Thyroid gland (tissue), 4 donors: ENCODE results near the gene OR52E1. TPM values are rescaled to one million over a fixed set of nuclear protein-coding genes. Genes with fewer than 3 reads are reported as not detected.

ENCODE experiments used
- DNase-seq, 2 donors: peaks; one replicate each; pipeline ENCODE4 v3.0.0-alpha.2; 2019
- H3K27ac ChIP-seq, 3 donors: fragments of 200-600 bp; sonication (generic); 1 replicate in 2 of 3; 2 replicates in 1 of 3; pipeline ENCODE4 v1.5.1; 2016 to 2019; ENCODE audit warnings: mild to moderate bottlenecking in 1 of 3, moderate library complexity in 1 of 3
- H3K27me3 ChIP-seq: fragments of 200-600 bp; sonication (generic); one replicate; pipeline ENCODE4 v1.5.1; 2019
- H3K36me3 ChIP-seq, 2 donors: fragments of 200-600 bp; sonication (generic); one replicate each; pipeline ENCODE4 v1.5.1; 2016 to 2019
- H3K4me1 ChIP-seq, 2 donors: fragments of 200-600 bp; sonication (generic); one replicate each; pipeline ENCODE4 v1.5.1; 2017 to 2019
- H3K4me3 ChIP-seq, 3 donors: fragments of 200-600 bp; sonication (generic); replicated peaks in 1 of 3; 1 replicate in 2 of 3; 2 replicates in 1 of 3; pipeline ENCODE4 v1.5.1; 2016; ENCODE audit warnings: mild to moderate bottlenecking in 1 of 3
- H3K9me3 ChIP-seq: fragments of 200-600 bp; sonication (generic); one replicate; pipeline ENCODE4 v1.5.1; 2017
- CTCF ChIP-seq, 6 experiments: fragments of 200-600 bp in 3 of 6; fragments of 450-650 bp in 3 of 6; sonication (generic) in 3 of 6; IDR thresholded peaks; one replicate each; pipeline ENCODE4 v1.5.1; 2016 to 2019; ENCODE audit warnings: antibody characterized with exemption in 6 of 6, mild to moderate bottlenecking in 2 of 6, inconsistent platforms in 1 of 6, moderate library complexity in 1 of 6
- POLR2A ChIP-seq, 2 donors: fragments of 450-650 bp; IDR thresholded peaks; one replicate each; pipeline ENCODE4 v1.6.1; 2017; ENCODE audit warnings: antibody characterized with exemption in 2 of 2, mild to moderate bottlenecking in 2 of 2, moderate library complexity in 1 of 2
- WGBS, 2 donors: methylation state at CpG; one replicate each; pipeline ENCODE4 v1.1.5; 2017; 5-methylcytosine and 5-hydroxymethylcytosine counted together
- intact Hi-C: fragments of 100-400 bp; cut with DNase I; formaldehyde crosslinking; loops from one replicate; pipeline ENCODE4 v1.15.1; 2023
- total RNA-seq, 4 donors: library from RNA; depleted of rRNA; stranded (reverse); fragments of >200 nt; gene quantifications; one replicate each; pipeline ENCODE4 v1.2.3, GENCODE V29; 2016

Gene OR52E1
- not detected for total RNA-seq

GRCh38 chr11:5069272-5069671 is at the start of gene OR52E1:
TSS of gene OR52E1 (plus strand) at chr11:5069572.
- H3K27ac ChIP-seq = no peak within 1 kb of the TSS
- H3K4me3 ChIP-seq = no peak within 1 kb of the TSS
- DNase-seq = no peak
- intact Hi-C loops = no loop called here
- WGBS, 2 donors = 75% methylated on average over 3 of the region's 3 CpGs
- TF ChIP-seq POLR2A (IDR thresholded peaks at IDR 0.05) (no peak), CTCF (IDR thresholded peaks at IDR 0.05) (no peak)
- H3K9me3 ChIP-seq = no peaks in the 10 kb centered on the region
- no peaks in the 10 kb centered on the region for H3K36me3 ChIP-seq
- no peaks in the 10 kb centered on the region for H3K27me3 ChIP-seq
- H3K4me1 ChIP-seq = no peaks in the 10 kb centered on the region

- no peaks in the 10 kb centered on the region for H3K36me3 ChIP-seq
- no peaks in the 10 kb centered on the region for H3K9me3 ChIP-seq
- H3K4me3 ChIP-seq = no peak overlapping the region
- no peak overlapping the region for H3K27ac ChIP-seq
- H3K4me1 ChIP-seq = no peaks in the 10 kb centered on the region
- 95 to 100% methylated on average over 2 of the region's 2 CpGs for WGBS, 2 donors
- no peaks in the 10 kb centered on the region for H3K27me3 ChIP-seq
- no peak for TF ChIP-seq POLR2A (IDR thresholded peaks at IDR 0.05)
- TF ChIP-seq CTCF (IDR thresholded peaks at IDR 0.05) = no peak
- intact Hi-C loops = no loop called here
- no peak for DNase-seq
Measured at GRCh38 chr11:5021996-5022395, 47.4 kb upstream of the OR52E1 start.

- H3K36me3 ChIP-seq = no peaks in the 10 kb centered on the region
- TF ChIP-seq POLR2A (IDR thresholded peaks at IDR 0.05) (no peak), CTCF (IDR thresholded peaks at IDR 0.05) (no peak)
- H3K4me3 ChIP-seq = no peak overlapping the region
- DNase-seq = no peak
- 79 to 83% methylated on average over 2 of the region's 2 CpGs for WGBS, 2 donors
- no peak overlapping the region for H3K27ac ChIP-seq
- intact Hi-C loops = no loop called here
- H3K9me3 ChIP-seq = no peaks in the 10 kb centered on the region
- no peaks in the 10 kb centered on the region for H3K27me3 ChIP-seq
- no peaks in the 10 kb centered on the region for H3K4me1 ChIP-seq
Measured at GRCh38 chr11:5036669-5037068, 32.7 kb upstream of the OR52E1 start.

- H3K4me3 ChIP-seq = no peak overlapping the region
- no peaks in the 10 kb centered on the region for H3K36me3 ChIP-seq
- H3K9me3 ChIP-seq = no peaks in the 10 kb centered on the region
- intact Hi-C loops = no loop called here
- no peak for DNase-seq
- no peaks in the 10 kb centered on the region for H3K4me1 ChIP-seq
- H3K27ac ChIP-seq = no peak overlapping the region
- no peaks in the 10 kb centered on the region for H3K27me3 ChIP-seq
- TF ChIP-seq CTCF (IDR thresholded peaks at IDR 0.05) (no peak), POLR2A (IDR thresholded peaks at IDR 0.05) (no peak)
- WGBS, 2 donors = 65 to 69% methylated on average over 2 of the region's 2 CpGs
Measured at GRCh38 chr11:5037926-5038325, 31.4 kb upstream of the OR52E1 start.

- H3K9me3 ChIP-seq = no peaks in the 10 kb centered on the region
- H3K27ac ChIP-seq = no peak overlapping the region
- H3K4me3 ChIP-seq = no peak overlapping the region
- WGBS, 2 donors = 79 to 89% methylated on average over 1 of the region's 1 CpG
- intact Hi-C loops = no loop called here
- H3K36me3 ChIP-seq = no peaks in the 10 kb centered on the region
- H3K4me1 ChIP-seq = no peaks in the 10 kb centered on the region
- H3K27me3 ChIP-seq = no peaks in the 10 kb centered on the region
- TF ChIP-seq POLR2A (IDR thresholded peaks at IDR 0.05) (no peak), CTCF (IDR thresholded peaks at IDR 0.05) (no peak)
- no peak for DNase-seq
Measured at GRCh38 chr11:5038341-5038740, 31.0 kb upstream of the OR52E1 start.
